Nucleus accumbens (tissue), 56 donors: ENCODE results near the gene MBD4.
"Not testable (repeated sequence)": the region's sequence is repeated elsewhere in the genome, so short reads cannot be mapped to it uniquely, and the experiment has no call there.

ENCODE experiments used
- DNase-seq, 56 donors: peaks; one replicate each; lab custom pipeline; 2025; lab: John Stamatoyannopoulos, UW

Gene MBD4

DNA sequence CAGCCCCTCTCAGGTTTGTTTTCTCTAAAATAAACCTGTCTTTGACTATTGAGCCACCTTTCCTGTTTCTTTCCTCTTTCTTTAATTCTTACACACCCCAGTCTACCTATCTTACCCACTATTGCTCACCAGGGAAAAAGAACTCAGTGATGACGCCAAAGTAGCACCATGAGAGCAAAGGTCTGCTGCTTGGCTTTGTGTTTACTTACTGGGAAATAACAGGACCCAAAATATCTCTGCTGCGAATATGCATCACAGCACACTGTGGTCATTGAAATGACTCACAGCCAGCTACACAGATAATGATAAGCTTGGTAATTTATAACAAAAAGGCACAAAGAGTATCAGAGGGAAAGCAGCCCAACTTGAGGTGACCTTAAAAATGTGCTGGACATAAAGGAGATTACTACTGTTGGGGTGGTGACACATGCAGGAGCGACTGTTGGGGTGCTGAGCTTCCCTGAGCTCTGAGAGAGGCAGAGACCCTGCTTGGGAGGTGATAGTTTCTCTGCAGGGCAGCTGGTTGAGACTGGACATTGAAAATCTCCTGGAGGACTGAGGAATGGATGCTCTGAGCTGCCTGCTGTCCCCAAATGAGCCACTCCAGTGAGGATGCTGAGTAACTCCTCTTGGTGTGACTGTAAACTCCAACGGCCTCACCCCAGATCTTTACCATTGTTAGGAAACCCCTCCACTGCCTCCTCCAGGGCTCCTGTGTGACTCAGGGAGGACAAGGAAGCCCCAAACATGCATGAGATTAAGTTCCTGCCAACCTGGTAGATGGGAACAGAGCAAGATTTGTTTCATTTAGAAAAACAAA is 25.9 kb downstream of the MBD4 start:
- no peak for DNase-seq

- not testable (repeated sequence) for DNase-seq
Measured at GRCh38 chr3:129413238-129413637, 26.5 kb downstream of the MBD4 start.

DNA sequence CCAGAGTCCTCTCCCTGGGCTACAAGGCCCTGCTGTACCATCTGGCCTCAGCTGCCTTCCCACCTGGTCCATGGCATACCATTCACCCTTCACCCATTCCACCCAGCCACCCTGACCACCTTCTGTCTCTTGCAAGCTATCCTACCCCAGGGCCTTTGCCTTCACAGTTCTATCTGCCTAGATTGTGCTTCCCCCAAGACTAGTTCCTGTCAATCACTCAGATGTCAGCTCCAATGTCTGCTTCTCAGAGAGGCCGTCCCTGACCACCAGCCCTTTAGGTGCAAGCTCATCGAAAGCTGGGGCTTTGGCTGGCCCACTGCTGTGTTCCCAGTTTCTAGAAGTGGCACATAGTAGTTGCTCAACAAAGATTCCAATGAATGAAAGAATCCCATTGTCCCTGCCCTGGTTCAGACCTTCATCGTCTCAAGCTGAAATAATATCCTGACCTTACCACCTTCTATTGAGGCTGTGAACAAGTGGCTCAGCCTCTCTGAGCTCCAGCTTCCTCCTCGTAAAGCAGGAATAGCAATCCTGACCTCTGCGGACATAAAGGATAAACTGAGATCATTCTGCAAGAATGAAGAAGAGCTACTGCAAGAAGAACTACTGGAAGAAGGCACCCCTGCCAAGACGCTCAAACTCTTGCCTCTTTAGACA is 27.1 kb downstream of the MBD4 start:
- DNase-seq: no peak

DNA sequence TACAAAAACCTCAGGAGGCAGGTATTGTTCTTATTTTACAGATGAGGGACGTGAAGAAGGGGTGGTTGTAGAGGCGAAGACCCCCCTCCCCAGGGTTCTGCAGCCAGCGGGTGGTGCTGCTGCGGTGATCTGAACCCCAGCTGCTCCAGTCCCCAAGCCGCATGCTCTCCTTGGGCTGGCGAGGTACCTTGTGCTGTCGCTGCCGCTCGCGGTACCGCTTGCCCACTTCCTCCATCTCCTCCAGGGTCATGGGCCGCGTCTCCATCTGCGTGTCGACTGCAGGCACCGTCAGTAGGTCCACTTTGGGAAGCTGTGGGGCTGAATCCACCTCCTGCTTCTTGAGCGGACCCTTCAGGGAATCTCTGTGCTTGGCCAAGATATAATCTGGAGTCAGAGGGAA is 28.8 kb downstream of the MBD4 start:
- no peak for DNase-seq

GRCh38 chr3:129409541-129409940 is 30.2 kb downstream of the MBD4 start:
- no peak for DNase-seq

DNA sequence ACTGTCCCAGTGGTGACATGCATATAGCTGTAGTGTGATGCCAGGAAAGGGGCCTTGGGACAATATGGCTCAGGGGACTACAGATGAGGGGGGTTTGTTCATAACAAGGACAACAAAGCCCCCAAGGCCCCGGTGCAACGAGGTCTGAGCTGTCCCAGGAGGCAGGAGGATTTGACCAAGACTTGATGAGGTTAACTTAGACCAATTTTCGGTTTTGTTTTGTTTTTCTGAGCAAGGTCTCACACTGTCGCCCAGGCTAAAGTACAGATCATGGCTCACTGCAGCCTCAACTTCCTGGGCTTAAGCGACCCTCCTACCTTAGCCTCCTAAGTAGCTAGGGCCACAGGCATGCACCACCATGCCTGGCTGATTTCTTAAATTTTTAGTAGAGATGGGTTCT is 35.1 kb downstream of the MBD4 start:
- DNase-seq: no peak

DNA sequence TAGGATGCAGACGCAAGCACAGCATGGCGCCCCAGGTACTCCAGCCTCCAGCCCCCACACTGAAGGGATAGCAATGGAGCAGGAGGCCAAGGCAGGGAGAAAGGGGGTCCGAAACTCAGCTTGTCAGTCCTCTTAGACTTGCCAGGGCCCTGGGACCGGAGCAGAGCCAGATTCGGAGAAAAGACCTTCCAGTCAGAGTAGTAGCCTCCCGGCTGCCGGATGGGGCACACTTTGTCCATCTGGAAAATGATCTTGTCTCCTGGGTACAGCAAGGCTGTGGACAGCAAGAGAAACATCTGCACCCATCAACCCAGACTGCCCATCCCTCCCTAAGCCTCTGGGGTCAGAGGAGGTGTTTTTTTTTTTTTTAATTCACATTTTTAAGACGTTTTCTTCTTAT is 35.6 kb downstream of the MBD4 start:
- no peak for DNase-seq

DNA sequence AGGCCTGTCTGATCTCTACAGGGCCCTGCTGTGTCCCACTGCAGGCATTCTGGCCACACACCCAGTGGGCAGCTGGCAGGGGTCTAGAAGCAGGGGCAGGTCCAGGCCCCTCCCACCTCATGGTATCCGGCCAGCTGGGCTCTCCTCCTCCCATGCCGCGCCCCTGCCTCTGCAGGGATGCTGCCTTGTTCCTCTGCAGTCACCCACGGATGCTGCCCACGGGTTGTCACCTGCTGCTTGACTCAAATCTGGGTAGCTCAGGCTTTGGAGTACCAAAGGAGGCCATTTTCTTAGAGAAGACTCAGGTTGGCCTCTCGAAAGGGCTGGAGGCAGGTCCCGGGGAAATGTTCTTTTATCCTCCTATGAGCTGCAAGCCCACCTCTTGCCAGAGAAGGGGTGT is 36.3 kb downstream of the MBD4 start:
- DNase-seq: peak in 16 of 56 donors; percentile 7 to 51 (median 23)

GRCh38 chr3:129402616-129403015 is 37.1 kb downstream of the MBD4 start:
- DNase-seq: no peak

DNA sequence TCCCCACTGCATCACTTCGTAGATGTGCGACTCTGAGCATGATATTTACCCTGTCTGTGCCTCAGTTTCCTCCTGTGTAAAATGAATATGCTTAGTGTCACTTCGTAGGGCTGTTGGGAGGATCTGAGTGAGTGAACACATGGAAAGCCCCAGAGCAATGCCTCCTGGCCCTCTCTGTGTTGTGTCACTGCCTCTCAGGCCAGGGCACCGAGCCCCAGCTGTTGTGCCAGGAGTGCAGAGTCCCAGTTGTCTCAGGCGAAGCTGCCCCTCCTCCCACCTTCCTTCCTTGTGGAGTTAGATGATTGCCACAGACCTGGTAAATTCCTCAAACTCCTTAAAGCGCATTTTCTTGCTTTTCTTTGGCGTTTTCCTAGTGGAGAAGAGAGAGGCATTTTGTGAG is 37.5 kb downstream of the MBD4 start:
- no peak for DNase-seq

- peak in 1 of 56 donors; percentile 13 for DNase-seq
Measured at GRCh38 chr3:129399895-129400357, 39.8 kb downstream of the MBD4 start.

GRCh38 chr3:129399145-129399894 is 40.4 kb downstream of the MBD4 start:
- DNase-seq: peak in 55 of 56 donors; percentile 19 to 91 (median 77)

GRCh38 chr3:129398803-129399144 is 41.0 kb downstream of the MBD4 start:
- DNase-seq: peak in 1 of 56 donors; percentile 7

- not testable (repeated sequence) for DNase-seq
Measured at GRCh38 chr3:129393760-129394564, 45.8 kb downstream of the MBD4 start.

- DNase-seq: no peak
Measured at GRCh38 chr3:129393271-129393670, 46.5 kb downstream of the MBD4 start.

DNA sequence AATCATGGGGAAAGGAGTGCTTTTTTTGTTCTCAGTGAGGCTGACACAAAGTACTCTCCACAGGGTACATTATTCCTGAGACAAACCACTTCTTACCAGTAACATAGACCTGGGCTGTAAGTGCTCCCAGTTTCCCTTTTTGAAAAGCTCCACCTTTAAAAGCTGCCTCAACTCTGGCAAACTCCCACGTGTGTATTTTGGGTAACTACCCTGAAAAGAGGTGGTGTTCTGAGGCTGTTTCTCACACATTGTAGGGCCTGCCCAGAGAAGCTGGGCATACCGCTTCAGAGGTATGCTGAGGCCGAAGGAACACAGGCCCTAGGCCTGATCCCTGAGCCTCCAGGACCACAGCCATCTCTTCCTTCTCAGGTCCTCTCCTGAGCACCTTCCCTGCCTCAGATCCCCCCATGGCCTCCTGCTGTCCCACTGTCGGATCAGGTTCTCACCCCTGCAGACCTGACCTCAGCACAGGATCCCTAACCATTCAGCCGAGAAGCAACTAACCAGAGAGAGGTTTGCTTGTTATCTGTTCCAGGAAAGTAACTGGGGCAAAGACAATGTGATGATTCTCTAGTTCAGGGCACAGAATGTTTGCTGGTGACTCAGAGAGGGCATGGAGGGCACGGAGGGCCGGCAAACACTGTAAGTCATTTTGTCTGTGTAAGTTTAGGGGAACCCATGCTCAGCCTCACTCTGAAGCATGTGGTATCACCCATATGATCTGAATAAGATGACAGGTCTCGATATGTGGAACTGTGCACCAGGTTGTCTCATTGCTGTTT is 47.5 kb downstream of the MBD4 start:
- peak in 2 of 56 donors; percentile 5 to 6 for DNase-seq

DNA sequence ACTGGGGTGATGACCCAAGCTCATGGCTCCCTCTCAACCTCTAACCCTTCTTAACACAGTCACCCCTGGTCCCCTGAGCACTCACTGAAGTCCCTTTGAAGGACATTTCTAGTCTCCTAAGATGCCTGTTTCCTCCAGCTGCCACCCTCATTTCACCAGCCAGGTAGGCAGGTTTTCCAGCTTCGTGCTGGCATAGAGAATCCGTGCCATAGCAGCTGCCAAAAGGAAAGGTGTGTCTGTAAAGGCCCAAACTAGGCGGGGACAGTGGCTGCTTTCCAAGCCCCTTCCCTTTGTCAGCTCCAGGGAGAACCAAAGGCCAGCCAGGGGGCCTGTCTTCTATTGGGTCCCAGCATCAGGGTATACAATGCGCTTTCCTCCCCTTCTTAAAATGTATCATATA is 48.2 kb downstream of the MBD4 start:
- DNase-seq: peak in 1 of 56 donors; percentile 2

DNA sequence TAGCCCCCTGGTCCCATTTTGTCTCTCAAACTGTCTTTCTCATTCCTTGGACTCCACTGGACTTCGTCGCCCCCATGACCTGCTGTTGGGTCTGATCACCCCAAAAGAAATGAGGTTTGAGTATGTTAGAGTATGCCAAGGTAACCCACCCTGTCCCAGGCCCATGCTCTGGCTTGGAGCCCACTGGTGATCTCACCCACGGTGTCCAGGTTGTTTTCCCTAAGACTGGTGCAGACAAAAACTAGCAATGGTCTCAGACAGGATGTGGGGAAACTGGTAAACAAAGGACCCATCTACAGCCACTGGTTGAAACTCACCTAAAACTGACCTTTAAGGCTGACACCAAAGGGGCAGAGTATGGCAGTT is 50.2 kb downstream of the MBD4 start:
- no peak for DNase-seq

DNA sequence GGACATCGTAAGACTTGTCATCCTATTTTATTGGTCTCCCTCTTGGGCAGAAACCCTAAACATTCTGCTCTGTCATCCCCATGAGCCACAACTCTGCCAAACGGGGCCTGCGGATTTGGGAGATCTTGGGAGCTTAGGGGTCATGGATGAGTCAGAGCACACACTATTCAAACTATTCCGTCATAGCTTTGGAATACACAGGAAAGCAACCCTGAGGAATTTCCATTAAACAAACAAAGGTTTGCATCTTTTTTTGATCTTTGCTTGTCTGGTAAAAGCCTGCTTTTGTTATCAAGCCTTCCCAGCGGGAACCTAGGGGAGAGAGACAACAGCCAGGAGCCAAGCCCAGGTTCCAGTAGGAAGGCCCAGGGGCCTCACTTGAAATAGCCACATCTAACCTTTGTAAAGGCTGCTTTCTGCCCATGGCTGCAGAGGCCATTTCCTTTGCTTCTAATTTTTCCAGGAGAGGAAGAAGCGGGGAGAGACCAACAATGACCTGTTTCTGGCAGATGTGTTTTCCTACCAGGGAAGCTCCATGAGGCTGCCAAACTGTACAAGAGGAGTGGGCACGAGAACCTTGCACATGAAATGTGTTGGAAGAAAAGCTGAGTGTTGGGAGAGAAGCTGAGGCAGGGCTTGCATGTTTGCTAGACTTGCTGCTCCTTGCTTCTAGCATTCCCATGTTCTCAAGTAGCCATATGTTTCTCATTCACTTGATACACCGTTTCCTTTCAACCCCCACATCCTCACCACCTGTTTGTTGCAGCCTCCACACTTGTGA is 50.8 kb downstream of the MBD4 start:
- not testable (repeated sequence) for DNase-seq
